ENCODE data around the gene NKIRAS1. TPM values are rescaled to one million over a fixed set of nuclear protein-coding genes. Genes with fewer than 3 reads are reported as not detected.

The NKIRAS1 gene
- total RNA-seq, 1 experiment from 2014 or later = 6.8 TPM

- no TSS peak for BruUV-seq (replicated peaks)
- no peak overlapping the region for H3K4me3 Mint-ChIP-seq (ENCODE audit: unreplicated experiment)
- H3K36me3 Mint-ChIP-seq (ENCODE audit: insufficient read depth, unreplicated experiment) = peaks cover 7% of the 10 kb centered on the region
- DNase-seq (ENCODE audit: unreplicated experiment) = no peak
- no peaks in the 10 kb centered on the region for H3K9me3 Mint-ChIP-seq (ENCODE audit: unreplicated experiment)
- no peaks in the 10 kb centered on the region for H3K27me3 Mint-ChIP-seq (ENCODE audit: insufficient read depth, unreplicated experiment)
- CTCF ChIA-PET = interaction anchor here (1.0 to 1.1 kb wide), 2 partner anchors 15 to 16 kb away, joined by 3 read pairs; no protein-coding TSS in a partner anchor
- POLR2A ChIA-PET = no interaction called here
- intact Hi-C loops (cut with micrococcal nuclease) = no loop called here
- H3K27ac Mint-ChIP-seq (ENCODE audit: low read depth, unreplicated experiment) = no peak overlapping the region
- H3K4me1 Mint-ChIP-seq (ENCODE audit: insufficient read depth, unreplicated experiment) = peaks cover 17% of the 10 kb centered on the region
- no peak for TF ChIP-seq CTCF (IDR thresholded peaks at IDR 0.05; ENCODE audit: unreplicated experiment)
Observed at GRCh38 chr3:23869977-23870662, 46.7 kb downstream of the NKIRAS1 start.

GRCh38 chr3:23867838-23868237, 49.0 kb downstream of the NKIRAS1 start:
- no TSS peak for BruUV-seq (replicated peaks)
- CTCF ChIA-PET = no interaction called here
- intact Hi-C loops (cut with micrococcal nuclease) = no loop called here

GRCh38 chr3:23867400-23867799, 49.4 kb downstream of the NKIRAS1 start:
- H3K36me3 Mint-ChIP-seq (ENCODE audit: insufficient read depth, unreplicated experiment) = peaks cover 7% of the 10 kb centered on the region
- no peaks in the 10 kb centered on the region for H3K9me3 Mint-ChIP-seq (ENCODE audit: unreplicated experiment)
- no peak for DNase-seq (ENCODE audit: unreplicated experiment)
- TF ChIP-seq CTCF (IDR thresholded peaks at IDR 0.05; ENCODE audit: unreplicated experiment) = no peak
- no peak overlapping the region for H3K4me3 Mint-ChIP-seq (ENCODE audit: unreplicated experiment)
- H3K27ac Mint-ChIP-seq (ENCODE audit: low read depth, unreplicated experiment) = peak overlapping the region; percentile 39
- intact Hi-C loops (cut with micrococcal nuclease) = no loop called here
- ChIA-PET CTCF (no interaction called here), POLR2A (no interaction called here)
- BruUV-seq (replicated peaks) = no TSS peak
- peaks cover 6% of the 10 kb centered on the region for H3K4me1 Mint-ChIP-seq (ENCODE audit: insufficient read depth, unreplicated experiment)
- H3K27me3 Mint-ChIP-seq (ENCODE audit: insufficient read depth, unreplicated experiment) = no peaks in the 10 kb centered on the region

More at GRCh38 chr3:23867838-23868237, 49.0 kb downstream of the NKIRAS1 start:
- DNase-seq (ENCODE audit: unreplicated experiment) = no peak
- Mint-ChIP-seq H3K27ac (ENCODE audit: low read depth, unreplicated experiment) (peak overlapping the region; percentile 39), H3K4me3 (ENCODE audit: unreplicated experiment) (no peak overlapping the region), H3K4me1 (ENCODE audit: insufficient read depth, unreplicated experiment) (peaks cover 6% of the 10 kb centered on the region), H3K36me3 (ENCODE audit: insufficient read depth, unreplicated experiment) (peaks cover 7% of the 10 kb centered on the region), H3K9me3 (ENCODE audit: unreplicated experiment) (no peaks in the 10 kb centered on the region), H3K27me3 (ENCODE audit: insufficient read depth, unreplicated experiment) (no peaks in the 10 kb centered on the region)
- POLR2A ChIA-PET = no interaction called here
- TF ChIP-seq CTCF (IDR thresholded peaks at IDR 0.05; ENCODE audit: unreplicated experiment) = no peak

- Mint-ChIP-seq H3K9me3 (ENCODE audit: unreplicated experiment) (no peaks in the 10 kb centered on the region), H3K4me1 (ENCODE audit: insufficient read depth, unreplicated experiment) (peaks cover 6% of the 10 kb centered on the region), H3K27me3 (ENCODE audit: insufficient read depth, unreplicated experiment) (no peaks in the 10 kb centered on the region), H3K27ac (ENCODE audit: low read depth, unreplicated experiment) (no peak overlapping the region), H3K4me3 (ENCODE audit: unreplicated experiment) (no peak overlapping the region), H3K36me3 (ENCODE audit: insufficient read depth, unreplicated experiment) (no peaks in the 10 kb centered on the region)
- POLR2A ChIA-PET = interaction anchor here (1.0 to 1.8 kb wide), 2 partner anchors 11 to 20 kb away, joined by 5 to 6 read pairs; no protein-coding TSS in a partner anchor
- no TSS peak for BruUV-seq (replicated peaks)
- CTCF ChIA-PET = interaction anchor here (0.8 to 1.5 kb wide), 3 partner anchors 10 to 38 kb away, joined by 4 to 5 read pairs (median 5); no protein-coding TSS in a partner anchor
- DNase-seq (ENCODE audit: unreplicated experiment) = no peak
- intact Hi-C loops (cut with micrococcal nuclease) = no loop called here
- no peak for TF ChIP-seq CTCF (IDR thresholded peaks at IDR 0.05; ENCODE audit: unreplicated experiment)
Observed at GRCh38 chr3:23865595-23866396, 51.0 kb downstream of the NKIRAS1 start.

Measured in MCF 10A (cell line).